GM23338 (cell line): ENCODE data around the gene RABGAP1L. TPM values are rescaled to one million over a fixed set of nuclear protein-coding genes. Genes with fewer than 3 reads are reported as not detected.

Experiments
- ATAC-seq: fragments of 200-7000 bp; cut with Tn5 transposase; 3 replicates; pipeline ENCODE4 v1.9.1; 2020
- DNase-seq: peaks from one replicate; pipeline ENCODE4 v3.0.0-alpha.2; 2015; ENCODE audit warnings: low spot score
- H2AFZ ChIP-seq: fragments of 200-600 bp; sonication (generic); 2 replicates; pipeline ENCODE4 v1.8.0; 2016; ENCODE audit warnings: antibody characterized with exemption, mild to moderate bottlenecking, moderate library complexity
- H3F3A ChIP-seq: fragments of 200-600 bp; sonication (generic); replicated peaks from 2 replicates; pipeline ENCODE4 v1.8.0; 2017; ENCODE audit warnings: antibody characterized with exemption, mixed run types, low read depth
- H3K27ac ChIP-seq: fragments of 200-600 bp; sonication (generic); 2 replicates; pipeline ENCODE4 v1.6.1; 2016; ENCODE audit warnings: low read depth
- H3K27me3 ChIP-seq: fragments of 200-600 bp; sonication (generic); 2 replicates; pipeline ENCODE4 v1.8.0; 2016; ENCODE audit warnings: mild to moderate bottlenecking, mixed run types, moderate library complexity; ENCODE audit not compliant: insufficient read depth
- H3K36me3 ChIP-seq: fragments of 200-600 bp; sonication (generic); 2 replicates; pipeline ENCODE4 v1.8.0; 2016; ENCODE audit warnings: mild to moderate bottlenecking; ENCODE audit not compliant: insufficient read depth
- H3K4me1 ChIP-seq: fragments of 200-600 bp; sonication (generic); 2 replicates; pipeline ENCODE4 v1.8.0; 2016; ENCODE audit warnings: mild to moderate bottlenecking, moderate library complexity; ENCODE audit not compliant: insufficient read depth
- H3K4me2 ChIP-seq: fragments of 200-600 bp; sonication (generic); 2 replicates; pipeline ENCODE4 v1.7.1; 2017; ENCODE audit warnings: mixed run types
- H3K4me3 ChIP-seq: fragments of 200-600 bp; sonication (generic); 2 replicates; pipeline ENCODE4 v1.6.1; 2016; ENCODE audit warnings: mixed run types
- H3K79me2 ChIP-seq: fragments of 200-600 bp; sonication (generic); replicated peaks from 2 replicates; pipeline ENCODE4 v1.8.0; 2017; ENCODE audit warnings: mild to moderate bottlenecking; ENCODE audit not compliant: insufficient read depth
- H3K9me2 ChIP-seq: fragments of 200-600 bp; sonication (generic); 2 replicates; pipeline ENCODE4 v1.8.0; 2017; ENCODE audit not compliant: insufficient read depth
- H4K20me1 ChIP-seq: fragments of 200-600 bp; sonication (generic); replicated peaks from 2 replicates; pipeline ENCODE4 v1.8.0; 2017; ENCODE audit warnings: mild to moderate bottlenecking; ENCODE audit not compliant: insufficient read depth
- H3K27ac Mint-ChIP-seq: 2 replicates; pipeline ENCODE4 v1.8.0; 2020; ENCODE audit warnings: inconsistent platforms, mild to moderate bottlenecking, moderate library complexity, mixed read lengths
- H3K27me3 Mint-ChIP-seq: 3 replicates; pipeline ENCODE4 v1.8.0; 2022; ENCODE audit warnings: low read depth, mild to moderate bottlenecking, moderate library complexity, mixed read lengths, inconsistent platforms; ENCODE audit not compliant: insufficient read depth, poor library complexity
- H3K36me3 Mint-ChIP-seq: 3 replicates; pipeline ENCODE4 v1.8.0; 2021; ENCODE audit warnings: low read depth, mild to moderate bottlenecking, inconsistent platforms, moderate library complexity, mixed read lengths
- H3K4me1 Mint-ChIP-seq: 3 replicates; pipeline ENCODE4 v1.8.0; 2020; ENCODE audit warnings: mild to moderate bottlenecking, inconsistent platforms, mixed read lengths
- H3K4me3 Mint-ChIP-seq: 3 replicates; pipeline ENCODE4 v1.8.0; 2021; ENCODE audit warnings: moderate library complexity, mild to moderate bottlenecking, inconsistent platforms, mixed read lengths
- H3K9me3 Mint-ChIP-seq: 3 replicates; pipeline ENCODE4 v1.8.0; 2020; ENCODE audit warnings: moderate library complexity, mild to moderate bottlenecking, inconsistent platforms, mixed read lengths
- CREB1 ChIP-seq: fragments of 250-450 bp; sonication (Bioruptor Pico); IDR thresholded peaks from 2 replicates; pipeline ENCODE4 v1.5.0; 2020; ENCODE audit warnings: low read depth, mild to moderate bottlenecking, moderate library complexity
- CTCF ChIP-seq, 2 experiments: fragments of 200-600 bp in 1 of 2; sonication (generic) in 1 of 2; conservative IDR thresholded peaks; 2 replicates each; pipeline versions ENCODE4 v1.5.1 to v1.6.1; 2016 to 2017; ENCODE audit warnings: antibody characterized with exemption in 2 of 2, low read depth in 2 of 2, mild to moderate bottlenecking in 2 of 2, moderate library complexity in 1 of 2
- ETS1 ChIP-seq: IDR thresholded peaks from 2 replicates; pipeline ENCODE4 v1.6.1; 2016; ENCODE audit warnings: antibody characterized with exemption
- EZH2 ChIP-seq: fragments of 200-600 bp; sonication (generic); IDR thresholded peaks from one replicate; pipeline ENCODE4 v1.8.0; 2017; ENCODE audit warnings: antibody characterized with exemption, mild to moderate bottlenecking, low read depth; ENCODE audit not compliant: unreplicated experiment
- EZH2phosphoT487 ChIP-seq: fragments of 200-600 bp; sonication (generic); IDR thresholded peaks from one replicate; pipeline ENCODE4 v1.8.1; 2018; ENCODE audit warnings: antibody characterized with exemption; ENCODE audit not compliant: unreplicated experiment
- JUNB ChIP-seq: IDR thresholded peaks from one replicate; pipeline ENCODE4 v1.6.1; 2016; ENCODE audit warnings: antibody characterized with exemption; ENCODE audit not compliant: unreplicated experiment
- POLR2AphosphoS5 ChIP-seq: IDR thresholded peaks from 2 replicates; pipeline ENCODE4 v1.6.1; 2016; ENCODE audit warnings: antibody characterized with exemption, low read depth
- REST ChIP-seq: IDR thresholded peaks from one replicate; pipeline ENCODE4 v1.6.1; 2018; ENCODE audit warnings: antibody characterized with exemption; ENCODE audit not compliant: unreplicated experiment
- STAT1 ChIP-seq: IDR thresholded peaks from one replicate; pipeline ENCODE4 v1.6.1; 2016; ENCODE audit warnings: antibody characterized with exemption; ENCODE audit not compliant: unreplicated experiment
- ZNF114 ChIP-seq: fragments of 250-450 bp; sonication (Bioruptor Pico); IDR thresholded peaks from 2 replicates; pipeline ENCODE4 v1.5.0; 2020; ENCODE audit warnings: mild to moderate bottlenecking, moderate library complexity
- ZNF331 ChIP-seq: fragments of 250-450 bp; sonication (Bioruptor Pico); IDR thresholded peaks from 2 replicates; pipeline ENCODE4 v1.5.0; 2020; ENCODE audit warnings: low read depth, mild to moderate bottlenecking, moderate library complexity
- polyA plus RNA-seq: library from polyadenylated mRNA; unstranded; fragments of >200 nt; fragmentation: Nextera tagmentation; extraction: Ambion mirVana; gene quantifications from 2 replicates; pipeline ENCODE4 v1.2.1, GENCODE V29; 2016
- total RNA-seq: library from RNA; depleted of rRNA; stranded (reverse); fragments of >200 nt; shearing (Covaris generic); gene quantifications from 2 replicates; pipeline ENCODE4 v1.2.3, GENCODE V29; 2014

RABGAP1L gene
- total and polyA plus RNA-seq, 2 experiments from 2014 or later, result 83.2 to 136 TPM

- H2AFZ ChIP-seq, result no peak overlapping the region
- no peak overlapping the region for H3K4me2 ChIP-seq
- no peak for TF ChIP-seq JUNB
- H3F3A ChIP-seq, result no peaks in the 10 kb centered on the region
- Mint-ChIP-seq H3K4me3 (no peak overlapping the region), H3K27ac (no peak overlapping the region), H3K9me3 (0 out of 3 replicates have a peak, but pooled peaks cover 2% of the 10 kb centered on the region), H3K27me3 (no peaks in the 10 kb centered on the region), H3K36me3 (no peaks in the 10 kb centered on the region), H3K4me1 (no peaks in the 10 kb centered on the region)
- no peak for DNase-seq
- H3K4me1 ChIP-seq, result no peaks in the 10 kb centered on the region
- H3K27me3 ChIP-seq, result no peaks in the 10 kb centered on the region
- H3K36me3 ChIP-seq, result no peaks in the 10 kb centered on the region
- H3K4me3 ChIP-seq, result no peak overlapping the region
- no peaks in the 10 kb centered on the region for H3K9me2 ChIP-seq
- H3K27ac ChIP-seq, result no peak overlapping the region
- no peaks in the 10 kb centered on the region for H4K20me1 ChIP-seq
- no peaks in the 10 kb centered on the region for H3K79me2 ChIP-seq
- ATAC-seq, result no peak
Observed at GRCh38 chr1:174637487-174637886, 478.2 kb downstream of the RABGAP1L start.

GRCh38 chr1:174639461-174639860 lies 480.1 kb downstream of the RABGAP1L start:
- Mint-ChIP-seq H3K36me3 (no peaks in the 10 kb centered on the region), H3K27ac (no peak overlapping the region), H3K4me3 (no peak overlapping the region), H3K9me3 (no peaks in the 10 kb centered on the region), H3K4me1 (no peaks in the 10 kb centered on the region), H3K27me3 (no peaks in the 10 kb centered on the region)
- DNase-seq (no peak), ATAC-seq (no peak)
- Histone ChIP-seq H3K27me3 (no peaks in the 10 kb centered on the region), H3K79me2 (no peaks in the 10 kb centered on the region), H3K27ac (no peak overlapping the region), H3K36me3 (no peaks in the 10 kb centered on the region), H3K4me2 (no peak overlapping the region), H3K9me2 (no peaks in the 10 kb centered on the region), H3K4me3 (no peak overlapping the region), H3F3A (no peaks in the 10 kb centered on the region), H4K20me1 (no peaks in the 10 kb centered on the region), H3K4me1 (no peaks in the 10 kb centered on the region; the same call in 1 of the 2 replicates), H2AFZ (no peak overlapping the region)
- no peak for TF ChIP-seq STAT1
- TF ChIP-seq ZNF114 (CRISPR knock-in tag), result no peak
- no peak for TF ChIP-seq POLR2AphosphoS5
- no peak for TF ChIP-seq ZNF331 (CRISPR knock-in tag)
- TF ChIP-seq CTCF (conservative IDR thresholded peaks at IDR 0.05; ENCODE audit: low read depth in 2 of 2), result no peak
- no peak for TF ChIP-seq JUNB
- no peak for TF ChIP-seq EZH2phosphoT487
- TF ChIP-seq ETS1, result no peak
- no peak for TF ChIP-seq REST
- TF ChIP-seq CREB1 (CRISPR knock-in tag), result no peak
- TF ChIP-seq EZH2, result no peak
